Measurements from ENCODE around the gene MRPL16.
"Not testable (repeated sequence)": the region's sequence is repeated elsewhere in the genome, so short reads cannot be mapped to it uniquely, and the experiment has no call there.

The MRPL16 gene

GRCh38 chr11:59810189-59810910, at the start of gene MRPL16:
Gene MRPL16, minus strand, starts transcription at chr11:59810778. Its CDS starts 120 bp downstream, at chr11:59810658.
- DNase-seq: peak; percentile 21

GRCh38 chr11:59859673-59860072, 49.1 kb upstream of the MRPL16 start:
- no peak for DNase-seq

DNA sequence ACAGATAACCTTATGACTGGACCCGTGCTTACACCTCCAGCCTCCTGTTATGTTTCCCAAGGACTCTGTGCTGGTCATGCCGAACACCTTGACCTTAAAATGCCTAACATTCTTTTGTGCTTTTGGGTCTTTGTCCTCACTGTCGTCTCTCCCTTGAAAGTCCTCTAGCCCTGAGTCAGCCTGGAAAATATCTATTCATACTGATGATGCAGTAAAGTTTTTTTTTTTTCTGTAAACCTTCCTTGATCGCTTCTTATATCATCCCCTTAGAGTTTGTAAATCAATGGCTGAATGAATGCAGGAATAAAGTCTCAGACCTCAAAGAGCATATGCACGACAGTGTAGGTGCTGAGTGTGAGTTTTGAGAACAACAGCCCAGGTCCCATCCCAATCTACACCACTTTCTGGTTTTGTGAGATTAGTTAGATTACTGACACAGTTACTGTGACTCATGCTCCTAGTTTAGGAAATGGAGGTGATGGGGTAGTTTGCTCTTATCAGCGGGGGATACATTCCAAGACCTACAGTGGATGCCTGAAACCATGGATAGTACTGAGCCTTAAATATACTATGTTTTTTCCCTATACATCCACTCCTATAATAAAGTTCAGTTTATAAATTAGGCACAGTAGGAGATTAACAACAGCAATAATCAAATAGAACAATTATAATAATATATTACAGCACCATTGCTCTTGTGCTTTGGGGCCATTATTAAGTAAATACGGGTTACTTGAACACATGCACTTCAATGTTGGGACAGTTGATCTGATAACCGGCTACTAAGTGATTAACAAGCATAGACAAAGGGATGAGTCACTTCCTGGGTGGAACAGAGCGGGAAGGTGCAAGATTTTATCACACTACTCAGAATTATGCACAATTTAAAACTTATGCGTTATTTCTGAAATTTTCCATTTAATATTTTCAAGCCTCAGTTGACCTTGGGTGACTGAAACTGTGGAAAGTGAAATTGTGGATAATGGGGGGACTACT, 47.2 kb upstream of the MRPL16 start:
- no peak for DNase-seq

DNA sequence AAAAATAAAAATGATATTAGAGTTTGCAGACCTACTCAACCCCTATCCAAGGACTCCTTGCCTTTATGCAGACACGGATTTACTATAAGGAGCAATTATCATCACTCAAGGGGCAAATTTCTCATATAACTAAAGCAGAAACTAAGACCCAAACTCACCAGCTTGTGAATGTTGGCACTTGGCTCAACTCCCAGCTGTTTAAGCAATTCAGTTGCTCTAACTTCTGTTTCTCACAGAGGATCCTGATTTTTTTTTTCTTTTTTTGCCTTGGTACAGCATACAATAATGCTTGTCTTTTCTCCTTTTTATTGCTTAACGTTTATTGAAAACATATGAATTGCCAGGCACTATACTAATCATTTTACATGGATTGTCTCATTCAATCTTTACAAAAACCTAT, 44.3 kb upstream of the MRPL16 start:
- DNase-seq: no peak

DNA sequence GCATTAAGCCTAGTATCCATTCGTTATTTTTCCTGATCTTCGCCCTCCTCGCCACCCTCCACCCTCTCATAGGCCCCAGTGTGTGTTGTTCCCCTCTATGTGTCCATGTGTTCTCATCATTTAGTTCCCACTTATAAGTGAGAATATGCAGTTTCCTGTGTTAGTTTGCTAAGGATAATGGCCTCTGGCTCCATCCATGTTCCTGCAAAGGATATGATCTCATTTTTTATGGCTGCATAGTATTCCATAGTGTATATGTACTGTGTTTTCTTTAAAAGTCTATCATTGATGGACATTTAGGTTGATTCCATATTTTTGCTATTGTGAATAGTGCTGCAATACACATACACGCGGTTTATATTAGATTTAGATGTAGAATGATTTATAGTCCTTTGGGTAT, 40.8 kb upstream of the MRPL16 start:
- not testable (repeated sequence) for DNase-seq

- DNase-seq: not testable (repeated sequence)
Measured at GRCh38 chr11:59849551-59849950, 39.0 kb upstream of the MRPL16 start.

DNA sequence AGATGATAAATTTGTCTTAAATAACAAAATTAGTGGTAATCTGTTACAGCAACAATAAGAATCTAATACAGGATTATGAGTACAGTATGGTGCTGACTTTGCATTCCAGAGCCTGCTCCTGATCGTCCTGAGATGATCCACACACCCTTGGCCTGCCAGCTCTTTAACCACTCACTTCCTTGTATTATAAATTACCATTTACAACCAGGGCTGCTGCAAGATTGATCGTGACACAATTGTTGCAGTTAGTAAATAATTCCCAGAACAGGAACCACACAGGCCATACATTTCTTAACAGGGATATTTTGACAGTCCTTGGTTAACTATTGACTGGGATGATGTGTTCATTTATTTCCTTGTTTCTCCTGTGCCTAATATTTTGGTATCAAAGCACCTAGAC, 38.6 kb upstream of the MRPL16 start:
- DNase-seq: no peak

DNA sequence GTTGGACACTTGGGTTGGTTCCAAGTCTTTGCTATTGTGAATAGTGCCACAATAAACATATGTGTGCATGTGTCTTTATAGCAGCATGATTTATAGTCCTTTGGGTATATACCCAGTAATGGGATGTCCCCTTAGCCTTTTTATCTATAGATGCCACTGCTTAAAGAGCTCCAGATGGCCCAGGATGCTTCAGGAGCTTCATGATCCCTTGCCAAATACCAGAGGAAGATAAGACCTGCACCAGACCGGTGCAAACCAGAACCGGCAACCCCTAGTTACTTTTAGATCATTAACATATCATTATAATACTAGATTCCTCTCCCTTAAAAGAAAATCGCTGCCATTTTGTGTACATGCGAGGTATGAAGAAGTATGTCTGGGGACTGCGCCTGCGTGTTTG, 37.9 kb upstream of the MRPL16 start:
- not testable (repeated sequence) for DNase-seq

- DNase-seq: no peak
Measured at GRCh38 chr11:59847626-59848025, 37.0 kb upstream of the MRPL16 start.

DNA sequence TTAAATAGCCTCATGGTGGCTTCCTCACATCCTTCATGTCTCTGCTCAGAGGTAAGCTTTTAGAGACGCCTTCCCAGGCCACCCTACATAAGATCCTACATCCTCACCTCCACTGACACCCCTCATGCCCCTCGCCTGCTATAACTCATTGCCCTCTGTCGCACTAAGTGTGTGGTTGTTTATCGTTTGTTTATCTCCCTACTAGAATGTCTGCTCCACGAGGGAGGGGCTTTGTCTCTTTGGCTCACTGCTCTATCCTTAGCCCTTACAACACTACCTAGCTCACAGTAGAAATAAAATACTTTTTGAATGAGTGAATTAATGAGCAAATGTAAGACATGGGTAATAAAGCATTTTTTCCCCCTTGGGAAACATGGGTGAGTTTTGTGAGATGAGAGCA, 36.0 kb upstream of the MRPL16 start:
- no peak for DNase-seq

DNA sequence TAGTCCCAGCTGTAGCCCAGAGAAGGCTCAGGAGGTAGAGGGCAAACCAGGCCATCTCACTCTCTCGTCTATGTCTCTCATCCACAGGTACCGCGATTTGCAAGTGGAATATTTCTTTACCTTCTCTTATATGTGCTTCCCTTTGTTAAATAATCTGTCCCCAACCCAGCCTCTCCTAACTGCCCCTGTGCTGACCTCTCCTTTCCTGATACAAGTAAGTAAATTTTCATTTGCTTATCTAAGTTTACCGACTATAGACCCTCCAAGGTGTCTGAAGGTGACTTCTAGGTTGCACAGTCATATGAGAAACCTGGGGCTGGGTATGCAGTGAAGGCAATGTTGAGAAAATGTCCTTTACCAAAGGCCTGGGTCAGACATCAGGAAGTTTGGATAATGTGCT, 34.8 kb upstream of the MRPL16 start, which contains the start of gene CBLIF:
CBLIF (minus strand) TSS at position 101 of the 400 bp plus-strand sequence; CDS start at position 55, 46 bp downstream.
- DNase-seq: no peak

DNA sequence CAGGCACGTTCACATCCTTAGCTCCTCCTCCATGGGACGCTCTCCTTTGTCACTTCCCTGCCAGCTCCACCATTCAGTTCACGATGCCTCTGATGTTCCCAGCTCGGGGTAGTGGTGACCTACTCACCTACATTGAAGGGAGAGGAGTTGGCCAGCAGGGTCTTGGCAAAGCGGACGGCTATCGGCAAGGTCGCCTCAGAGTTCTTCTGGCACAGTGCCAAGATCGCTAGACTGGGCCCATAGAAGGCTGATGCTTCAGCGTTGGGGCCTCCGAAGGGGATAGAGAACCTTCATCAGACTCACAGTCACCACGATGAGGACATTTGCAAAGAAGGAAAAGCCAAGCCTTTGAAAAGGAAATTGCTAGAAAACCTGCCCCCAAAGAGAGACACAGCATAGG, 31.7 kb upstream of the MRPL16 start:
- DNase-seq: no peak

GRCh38 chr11:59841514-59841913, 30.9 kb upstream of the MRPL16 start:
- DNase-seq: no peak

DNA sequence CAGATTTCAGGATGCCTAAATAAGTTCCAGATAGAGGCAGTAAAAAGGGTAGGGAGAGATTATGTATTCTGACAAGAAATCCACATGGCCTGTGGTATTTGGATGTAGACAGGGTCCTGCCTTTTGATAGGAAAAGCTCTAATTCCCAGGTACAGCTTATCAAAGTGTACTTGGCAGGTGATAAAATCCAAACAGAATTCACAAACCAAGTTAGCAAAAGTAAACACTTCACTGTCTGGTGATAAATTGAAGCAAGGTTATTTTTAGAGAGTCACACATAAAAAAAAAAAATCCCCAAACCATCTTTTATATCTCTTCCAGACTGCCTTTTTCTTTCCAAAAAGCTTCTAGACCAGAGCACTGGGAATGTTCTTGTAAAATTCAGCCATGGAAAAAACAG, 29.0 kb upstream of the MRPL16 start:
- no peak for DNase-seq

- no peak for DNase-seq
Measured at GRCh38 chr11:59833602-59834001, 23.0 kb upstream of the MRPL16 start.

DNA sequence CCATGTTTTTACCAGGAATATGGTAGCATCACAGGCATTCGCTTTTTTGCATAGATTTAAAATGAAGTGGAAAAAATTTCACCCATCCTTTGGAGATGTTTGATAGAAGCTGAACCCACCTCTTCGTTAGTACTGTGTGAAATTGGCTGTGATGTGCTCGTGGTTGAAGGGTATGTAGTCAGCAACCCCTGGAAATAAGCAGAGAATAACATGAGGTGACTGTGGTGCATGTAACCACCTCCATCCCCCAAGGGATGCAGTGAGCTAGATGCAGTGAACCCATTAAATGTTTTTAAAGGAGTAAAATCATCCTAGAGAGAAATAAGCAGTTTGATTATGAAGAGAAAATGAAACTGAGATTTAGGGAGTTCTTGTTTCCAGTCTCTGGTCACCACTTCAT, 18.8 kb upstream of the MRPL16 start:
- no peak for DNase-seq

GRCh38 chr11:59822989-59823566, 12.5 kb upstream of the MRPL16 start:
- DNase-seq: no peak

GRCh38 chr11:59818572-59818971, 8.0 kb upstream of the MRPL16 start:
- no peak for DNase-seq

- not testable (repeated sequence) for DNase-seq
Measured at GRCh38 chr11:59816434-59816833, 5.9 kb upstream of the MRPL16 start.

- DNase-seq: no peak
Measured at GRCh38 chr11:59815754-59816153, 5.2 kb upstream of the MRPL16 start.

DNA sequence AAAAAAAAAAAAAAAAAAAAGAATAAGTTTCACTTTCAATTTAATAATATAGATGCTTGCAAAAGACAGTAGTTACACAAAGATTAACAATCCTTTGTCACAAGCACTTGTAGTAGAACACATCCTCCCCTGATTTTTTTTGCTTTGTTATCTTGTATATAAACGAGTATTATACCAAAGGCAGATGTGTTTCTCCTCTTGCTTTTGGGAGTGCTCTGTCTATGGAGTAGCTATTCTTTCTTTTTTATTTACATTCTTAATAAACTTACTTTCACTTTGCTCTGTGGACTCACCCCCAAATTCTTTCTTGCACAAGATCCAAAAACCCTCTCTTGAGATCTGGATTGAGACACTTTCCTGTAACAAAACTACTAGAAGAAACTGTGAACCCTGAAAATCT, 3.4 kb upstream of the MRPL16 start:
- DNase-seq: no peak

DNA sequence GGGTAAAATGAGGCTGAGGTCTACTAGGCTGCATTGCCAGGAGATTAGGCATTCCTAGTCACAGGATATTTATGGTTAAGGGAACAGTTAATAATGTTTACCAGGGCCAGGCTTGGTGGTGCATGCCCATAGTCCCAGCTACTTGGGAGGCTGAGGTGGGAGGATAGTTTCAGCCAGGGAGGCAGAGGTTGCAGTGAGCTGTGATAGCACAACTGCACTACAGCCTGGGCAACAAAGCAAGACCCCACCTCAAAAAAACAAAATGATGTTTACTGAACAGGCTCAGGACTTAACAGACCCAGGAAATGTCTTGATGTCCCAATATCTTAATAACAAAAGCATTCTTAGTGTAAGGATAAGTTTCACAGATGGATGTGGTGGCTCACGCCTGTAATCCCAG, 2.8 kb upstream of the MRPL16 start:
- DNase-seq: no peak

DNA sequence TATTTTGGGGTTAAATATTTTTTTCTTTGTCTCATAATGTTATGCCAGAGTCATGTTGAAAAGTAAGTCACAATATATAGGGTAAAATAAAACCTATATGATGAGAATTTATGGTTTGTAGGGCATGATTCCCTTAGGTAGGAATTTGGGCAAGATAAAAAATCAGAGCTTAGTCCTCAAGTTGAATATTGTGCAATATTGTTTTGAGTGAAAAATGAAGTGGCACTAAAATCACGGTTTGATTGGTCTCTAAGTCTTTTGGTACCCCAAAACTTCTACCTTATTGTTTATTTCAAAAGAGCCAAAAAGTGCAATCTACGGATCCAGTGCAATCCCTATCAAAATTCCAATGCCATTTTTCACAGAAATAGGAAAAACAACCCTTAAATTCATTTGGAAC, 1.6 kb upstream of the MRPL16 start:
- DNase-seq: no peak

DNA sequence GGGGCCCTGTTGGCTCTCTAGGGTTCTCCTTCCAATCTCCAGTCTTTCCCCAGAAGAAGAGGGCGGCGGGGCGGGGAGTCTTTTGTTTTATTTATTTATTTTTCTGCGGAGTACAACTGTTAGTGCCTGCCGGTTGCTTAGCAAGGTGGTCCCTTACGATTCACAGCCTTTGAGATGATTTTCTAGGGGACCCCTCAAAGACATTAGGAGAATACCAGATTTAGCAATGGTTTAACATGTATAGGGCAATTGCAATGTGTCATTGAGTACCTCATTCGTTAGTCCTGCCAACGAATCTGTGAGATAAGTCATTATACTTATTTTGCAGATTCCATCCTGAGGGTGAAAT, 307 bp upstream of the MRPL16 start:
- DNase-seq: no peak

Data from SIG-M5 (cell line).